ENCODE measurements around the gene ABRACL. TPM values are rescaled to one million over a fixed set of nuclear protein-coding genes. Genes with fewer than 3 reads are reported as not detected.

ABRACL gene
- total and polyA plus RNA-seq, 2 donors (not counting 1 experiment from before 2014, with no cell fraction given), result 19.7 to 49.8 TPM

DNA sequence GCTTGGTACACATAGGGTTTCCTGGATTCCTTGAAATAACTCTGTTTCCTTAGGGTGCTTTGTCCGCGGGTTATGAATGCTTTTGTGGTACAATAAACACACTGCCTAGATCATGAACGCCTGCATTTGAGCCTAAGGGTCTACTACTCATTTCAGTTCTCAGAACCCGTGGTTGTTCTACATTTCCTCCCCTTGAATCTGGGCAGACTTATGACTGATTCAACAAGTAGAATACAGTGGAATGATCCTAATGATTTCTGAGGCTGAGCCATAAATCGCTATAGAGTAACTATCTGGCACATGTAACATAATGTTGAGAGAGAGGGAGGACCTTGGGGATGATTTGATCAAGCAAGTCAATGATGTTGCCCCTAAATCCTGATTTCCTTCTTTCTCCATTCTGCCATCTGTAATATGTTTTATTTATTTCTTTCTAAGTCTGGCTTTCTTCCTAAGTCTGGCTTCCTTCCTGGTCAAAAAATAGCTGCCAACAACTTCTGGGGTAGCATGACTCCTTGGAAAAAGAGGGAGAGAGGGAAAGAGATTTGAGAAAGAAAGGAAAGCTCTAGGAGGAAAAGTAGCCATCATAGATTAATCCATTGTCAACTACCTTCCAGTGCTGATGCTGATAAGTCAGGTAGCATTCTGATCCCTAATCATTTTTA lies 23.0 kb downstream of the ABRACL start:
- Histone ChIP-seq H3K4me2 (ENCODE audit: extremely low read depth, insufficient read depth, low read length) (no peak overlapping the region), H4K20me1 (ENCODE audit: control insufficient read depth, extremely low read depth, insufficient read depth, low read length) (no peaks in the 10 kb centered on the region), H3K4me1 (ENCODE audit: control insufficient read depth, extremely low read depth, insufficient read depth, low read length) (no peaks in the 10 kb centered on the region), H3K9me3 (ENCODE audit: control insufficient read depth, insufficient read depth, low read depth, low read length) (no peaks in the 10 kb centered on the region), H2AFZ (ENCODE audit: low read length) (no peak overlapping the region), H3K36me3 (ENCODE audit: control insufficient read depth, insufficient read depth, low read length) (no peaks in the 10 kb centered on the region), H3K9ac (ENCODE audit: insufficient read depth, low read length) (no peak overlapping the region), H3K27ac (ENCODE audit: insufficient read depth, low read length) (no peak overlapping the region), H3K27me3 (ENCODE audit: control insufficient read depth, insufficient read depth, low read length) (peaks cover 3% of the 10 kb centered on the region), H3K4me3 (replicated peaks in 1 of 4; ENCODE audit: control extremely low read depth in 1 of 4, insufficient read depth in 1 of 4, low read depth in 3 of 4, low read length in 4 of 4) (no peak overlapping the region), H3K79me2 (ENCODE audit: control insufficient read depth, insufficient read depth, low read length) (no peaks in the 10 kb centered on the region)
- DNase-seq (ENCODE audit: low read depth in 2 of 2), result no peak
- TF ChIP-seq, protein P1, sequence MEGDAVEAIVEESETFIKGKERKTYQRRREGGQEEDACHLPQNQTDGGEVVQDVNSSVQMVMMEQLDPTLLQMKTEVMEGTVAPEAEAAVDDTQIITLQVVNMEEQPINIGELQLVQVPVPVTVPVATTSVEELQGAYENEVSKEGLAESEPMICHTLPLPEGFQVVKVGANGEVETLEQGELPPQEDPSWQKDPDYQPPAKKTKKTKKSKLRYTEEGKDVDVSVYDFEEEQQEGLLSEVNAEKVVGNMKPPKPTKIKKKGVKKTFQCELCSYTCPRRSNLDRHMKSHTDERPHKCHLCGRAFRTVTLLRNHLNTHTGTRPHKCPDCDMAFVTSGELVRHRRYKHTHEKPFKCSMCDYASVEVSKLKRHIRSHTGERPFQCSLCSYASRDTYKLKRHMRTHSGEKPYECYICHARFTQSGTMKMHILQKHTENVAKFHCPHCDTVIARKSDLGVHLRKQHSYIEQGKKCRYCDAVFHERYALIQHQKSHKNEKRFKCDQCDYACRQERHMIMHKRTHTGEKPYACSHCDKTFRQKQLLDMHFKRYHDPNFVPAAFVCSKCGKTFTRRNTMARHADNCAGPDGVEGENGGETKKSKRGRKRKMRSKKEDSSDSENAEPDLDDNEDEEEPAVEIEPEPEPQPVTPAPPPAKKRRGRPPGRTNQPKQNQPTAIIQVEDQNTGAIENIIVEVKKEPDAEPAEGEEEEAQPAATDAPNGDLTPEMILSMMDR (conservative IDR thresholded peaks at IDR 0.05 in 1 of 2, IDR thresholded peaks at IDR 0.05 in 1 of 2; ENCODE audit: low read depth in 1 of 2, low read length in 2 of 2), result no peak
- no peak for TF ChIP-seq EZH2 (IDR thresholded peaks at IDR 0.05; ENCODE audit: low read length, missing control alignments)

DNA sequence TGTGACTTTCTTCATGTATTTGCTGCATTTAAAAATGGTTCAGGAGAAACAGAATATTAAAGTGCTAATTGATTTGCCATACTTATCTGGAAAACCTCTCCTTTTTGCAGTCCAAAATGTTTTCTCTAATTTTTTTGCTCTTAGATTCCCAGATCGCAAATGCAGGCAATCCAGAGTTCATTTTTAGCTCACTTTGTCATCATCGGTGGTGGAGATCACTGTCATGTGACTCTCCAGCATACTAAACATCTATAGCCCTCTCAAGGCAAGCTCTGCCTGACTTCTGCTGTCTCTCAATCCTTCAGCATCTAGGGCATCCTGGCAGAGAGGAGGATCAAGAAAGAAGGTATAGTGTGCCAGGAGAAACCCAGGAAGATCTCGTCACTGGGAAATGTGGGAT lies 24.8 kb downstream of the ABRACL start:
- Histone ChIP-seq H2AFZ (ENCODE audit: low read length) (no peak overlapping the region), H3K27me3 (ENCODE audit: control insufficient read depth, insufficient read depth, low read length) (peaks cover 3% of the 10 kb centered on the region), H3K4me2 (ENCODE audit: extremely low read depth, insufficient read depth, low read length) (no peak overlapping the region), H4K20me1 (ENCODE audit: control insufficient read depth, extremely low read depth, insufficient read depth, low read length) (no peaks in the 10 kb centered on the region), H3K27ac (ENCODE audit: insufficient read depth, low read length) (no peak overlapping the region), H3K4me3 (replicated peaks in 1 of 4; ENCODE audit: control extremely low read depth in 1 of 4, insufficient read depth in 1 of 4, low read depth in 3 of 4, low read length in 4 of 4) (no peak overlapping the region), H3K9ac (ENCODE audit: insufficient read depth, low read length) (no peak overlapping the region), H3K79me2 (ENCODE audit: control insufficient read depth, insufficient read depth, low read length) (no peaks in the 10 kb centered on the region), H3K9me3 (ENCODE audit: control insufficient read depth, insufficient read depth, low read depth, low read length) (no peaks in the 10 kb centered on the region), H3K4me1 (ENCODE audit: control insufficient read depth, extremely low read depth, insufficient read depth, low read length) (no peaks in the 10 kb centered on the region), H3K36me3 (ENCODE audit: control insufficient read depth, insufficient read depth, low read length) (no peaks in the 10 kb centered on the region)
- no peak for DNase-seq (ENCODE audit: low read depth in 2 of 2)
- TF ChIP-seq EZH2 (IDR thresholded peaks at IDR 0.05; ENCODE audit: low read length, missing control alignments), result no peak
- TF ChIP-seq, protein P1 (conservative IDR thresholded peaks at IDR 0.05 in 1 of 2, IDR thresholded peaks at IDR 0.05 in 1 of 2; ENCODE audit: low read depth in 1 of 2, low read length in 2 of 2), result no peak

DNA sequence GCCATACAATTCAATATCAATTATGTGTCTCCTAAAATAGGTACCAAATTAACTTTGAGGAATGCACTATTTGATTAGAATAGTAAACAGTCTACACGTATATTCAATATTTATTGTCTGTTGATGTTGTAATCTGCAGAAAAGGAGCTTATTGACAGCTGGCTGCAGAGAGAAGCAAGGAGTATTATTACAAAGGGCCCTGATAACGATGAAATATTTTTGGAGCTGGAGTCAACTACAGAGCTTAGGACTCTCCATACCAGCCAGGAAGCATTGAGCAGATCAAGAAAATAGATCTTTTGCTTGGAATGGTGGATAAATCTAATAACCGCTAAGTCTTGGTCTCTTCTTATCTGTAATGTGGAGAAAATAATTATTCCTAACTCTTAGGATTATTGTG lies 25.5 kb downstream of the ABRACL start:
- Histone ChIP-seq H3K27ac (ENCODE audit: insufficient read depth, low read length) (no peak overlapping the region), H3K9ac (ENCODE audit: insufficient read depth, low read length) (no peak overlapping the region), H3K36me3 (ENCODE audit: control insufficient read depth, insufficient read depth, low read length) (no peaks in the 10 kb centered on the region), H2AFZ (ENCODE audit: low read length) (no peak overlapping the region), H3K4me3 (replicated peaks in 1 of 4; ENCODE audit: control extremely low read depth in 1 of 4, insufficient read depth in 1 of 4, low read depth in 3 of 4, low read length in 4 of 4) (no peak overlapping the region), H3K79me2 (ENCODE audit: control insufficient read depth, insufficient read depth, low read length) (no peaks in the 10 kb centered on the region), H3K27me3 (ENCODE audit: control insufficient read depth, insufficient read depth, low read length) (peaks cover 3% of the 10 kb centered on the region), H4K20me1 (ENCODE audit: control insufficient read depth, extremely low read depth, insufficient read depth, low read length) (no peaks in the 10 kb centered on the region), H3K4me1 (ENCODE audit: control insufficient read depth, extremely low read depth, insufficient read depth, low read length) (no peaks in the 10 kb centered on the region), H3K9me3 (ENCODE audit: control insufficient read depth, insufficient read depth, low read depth, low read length) (no peaks in the 10 kb centered on the region), H3K4me2 (ENCODE audit: extremely low read depth, insufficient read depth, low read length) (no peak overlapping the region)
- no peak for DNase-seq (ENCODE audit: low read depth in 2 of 2)
- TF ChIP-seq, protein P1 (conservative IDR thresholded peaks at IDR 0.05 in 1 of 2, IDR thresholded peaks at IDR 0.05 in 1 of 2; ENCODE audit: low read depth in 1 of 2, low read length in 2 of 2), result no peak
- no peak for TF ChIP-seq EZH2 (IDR thresholded peaks at IDR 0.05; ENCODE audit: low read length, missing control alignments)
